ENCODE measurements around the gene TRIO. TPM values are rescaled to one million over a fixed set of nuclear protein-coding genes. Genes with fewer than 3 reads are reported as not detected.
A peak's percentile ranks its signal among the peaks of the same experiment; 100 is the strongest.

Gene TRIO
- total and polyA plus RNA-seq, 8 donors, result 84.4 to 151 (median 93.7) TPM

GRCh38 chr5:14356305-14356704, 213.2 kb downstream of the TRIO start:
- no peak for ATAC-seq
- intact Hi-C loops (cut with DNase I), result no loop called here
- H3K36me3 ChIP-seq, result peaks cover 0 to 35% of the 10 kb centered on the region in 2 donors

DNA sequence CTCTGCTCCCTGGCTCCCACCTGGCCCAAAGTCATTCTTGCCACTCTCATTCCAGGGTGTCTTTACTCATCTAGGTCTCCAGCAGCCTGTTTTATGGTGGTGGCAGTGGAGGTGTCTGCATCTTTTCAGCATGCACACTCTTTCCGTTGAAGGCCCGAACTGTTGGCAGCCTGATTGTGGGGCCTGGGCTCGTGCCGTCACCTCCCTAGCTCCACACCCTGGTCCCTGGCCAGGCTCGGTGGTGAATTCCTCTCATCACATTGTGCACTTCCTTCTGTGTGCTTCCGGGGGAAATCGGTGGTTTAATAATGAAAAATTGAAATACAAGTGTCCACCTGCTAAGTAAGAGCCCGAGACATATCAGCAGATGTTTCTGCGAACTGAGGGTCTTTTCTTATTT, 214.3 kb downstream of the TRIO start:
- intact Hi-C loops (cut with DNase I), result no loop called here
- Histone ChIP-seq H3K9me3 (no peaks in the 10 kb centered on the region), H3K27ac (peak overlapping the region in 1 of 2 donors; percentile 19), H3K36me3 (peaks cover 0 to 41% of the 10 kb centered on the region in 2 donors), H3K4me1 (peaks cover 0 to 18% of the 10 kb centered on the region in 2 donors), H3K27me3 (no peaks in the 10 kb centered on the region), H3K4me3 (no peak overlapping the region)
- ATAC-seq, result no peak
- no peak for TF ChIP-seq CTCF (IDR thresholded peaks at IDR 0.05)
- DNase-seq, result no peak

More at GRCh38 chr5:14356305-14356704, 213.2 kb downstream of the TRIO start:
- H3K9me3 ChIP-seq, result no peaks in the 10 kb centered on the region
- H3K27ac ChIP-seq, result no peak overlapping the region
- no peak for TF ChIP-seq CTCF (IDR thresholded peaks at IDR 0.05)
- no peak overlapping the region for H3K4me3 ChIP-seq
- peaks cover 0 to 25% of the 10 kb centered on the region in 2 donors for H3K4me1 ChIP-seq
- no peaks in the 10 kb centered on the region for H3K27me3 ChIP-seq
- DNase-seq, result no peak

DNA sequence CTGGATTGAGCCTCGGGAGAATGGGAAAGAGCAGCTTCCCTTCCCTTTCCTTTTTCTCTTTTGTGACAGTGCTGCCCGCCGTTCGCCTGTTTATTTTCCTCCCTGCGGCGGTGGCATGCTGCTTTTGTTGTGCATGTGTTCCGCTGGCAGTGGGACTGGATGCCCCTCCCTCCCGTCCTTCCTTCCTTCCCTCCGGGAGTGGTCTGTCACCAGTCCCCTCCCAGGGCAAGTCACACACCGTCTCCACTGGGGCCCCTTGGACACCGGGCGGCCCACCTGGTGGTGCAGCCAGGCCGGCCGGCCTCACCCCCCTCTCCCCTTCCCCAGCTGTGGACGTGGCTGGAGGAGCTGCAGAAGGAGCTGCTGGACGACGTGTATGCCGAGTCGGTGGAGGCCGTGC, 214.7 kb downstream of the TRIO start:
- H3K4me1 ChIP-seq, result peaks cover 0 to 18% of the 10 kb centered on the region in 2 donors
- ATAC-seq, result no peak
- no peak for TF ChIP-seq CTCF (IDR thresholded peaks at IDR 0.05)
- peak in 1 of 4 donors; percentile 70 for DNase-seq
- H3K27me3 ChIP-seq, result no peaks in the 10 kb centered on the region
- peaks cover 0 to 41% of the 10 kb centered on the region in 2 donors for H3K36me3 ChIP-seq
- intact Hi-C loops (cut with DNase I), result no loop called here
- H3K27ac ChIP-seq, result peak overlapping the region in 1 of 2 donors; percentile 19
- H3K9me3 ChIP-seq, result no peaks in the 10 kb centered on the region
- no peak overlapping the region for H3K4me3 ChIP-seq

DNA sequence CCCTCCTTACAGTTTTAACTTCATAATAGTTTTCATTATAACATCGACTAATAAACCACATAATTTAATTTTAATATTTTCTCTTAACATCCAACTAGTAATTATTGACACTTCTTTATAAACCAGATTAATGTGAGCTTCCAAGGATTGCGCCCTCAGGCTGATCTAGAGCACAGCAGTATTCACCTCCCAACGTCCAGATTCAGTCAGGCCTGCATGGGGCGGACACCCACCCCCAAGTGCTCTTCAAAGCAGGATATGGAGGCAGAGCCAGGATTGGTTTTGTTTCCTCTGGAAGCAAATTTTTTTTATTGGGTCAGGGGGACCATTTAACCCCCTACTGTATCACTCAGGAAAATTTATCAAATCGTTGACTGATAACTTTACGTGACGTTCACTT, 215.4 kb downstream of the TRIO start:
- intact Hi-C loops (cut with DNase I), result no loop called here
- Histone ChIP-seq H3K36me3 (peaks cover 0 to 46% of the 10 kb centered on the region in 2 donors), H3K4me1 (peaks cover 0 to 18% of the 10 kb centered on the region in 2 donors)

More for the DNA sequence above, 215.4 kb downstream of the TRIO start:
- no peak overlapping the region for H3K27ac ChIP-seq
- no peaks in the 10 kb centered on the region for H3K27me3 ChIP-seq
- TF ChIP-seq CTCF (IDR thresholded peaks at IDR 0.05), result no peak
- H3K9me3 ChIP-seq, result no peaks in the 10 kb centered on the region
- ATAC-seq (no peak), DNase-seq (no peak)
- H3K4me3 ChIP-seq, result no peak overlapping the region

All from left lung (tissue), 10 donors.